HepG2 (cell line): ENCODE results near the gene KCTD5. TPM values are rescaled to one million over a fixed set of nuclear protein-coding genes. Genes with fewer than 3 reads are reported as not detected.

Experiments
- ATAC-seq: fragments of 200-7000 bp; cut with Tn5 transposase; 3 replicates; pipeline ENCODE4 v1.9.1; 2020; ENCODE audit warnings: mild to moderate bottlenecking, moderate library complexity
- BruUV-seq: library from RNA; stranded (reverse); fragments of 400-500 nt; replicated peaks from 2 replicates; lab custom pipeline; 2021; lab: Mats Ljungman, UMichigan
- CTCF ChIA-PET: fragments of 300-600 bp; formaldehyde crosslinking; extraction: SDS; loops from one replicate; lab custom pipeline; 2021; ENCODE audit warnings: low total read pairs, inconsistent platforms, low intra/inter-chr PET ratio; lab: Yijun Ruan, JAX
- POLR2A ChIA-PET: fragments of 350-600 bp; sonication (Branson Sonifier 250); formaldehyde crosslinking; loops from one replicate; lab custom pipeline; 2020; ENCODE audit warnings: antibody characterized with exemption, inconsistent platforms; lab: Yijun Ruan, JAX
- DNase-seq: peaks from one replicate; pipeline ENCODE4 v3.0.0-alpha.2; 2015; ENCODE audit warnings: low spot score
- FAIRE-seq: peaks from 3 replicates; lab custom pipeline; 2011; peaks lifted over from hg19 to GRCh38; lab: Jason Lieb, UNC
- H2AFZ ChIP-seq: one replicate; pipeline ENCODE4 v1.6.1; 2011; ENCODE audit warnings: low read length, inconsistent platforms
- H3K27ac ChIP-seq: fragments of 300-600 bp; 3 replicates; pipeline ENCODE4 v1.8.0; 2011; ENCODE audit warnings: mixed run types, mild to moderate bottlenecking, mixed read lengths, low read length, inconsistent platforms; ENCODE audit not compliant: insufficient read depth; ENCODE audit errors: extremely low read length
- H3K27me3 ChIP-seq, 2 experiments: fragments of 200-600 bp in 1 of 2; 2 replicates in 1 of 2; 3 replicates in 1 of 2; pipeline versions ENCODE4 v1.6.0 to v1.8.0; 2011; ENCODE audit warnings: low read length in 2 of 2, mild to moderate bottlenecking in 2 of 2, moderate library complexity in 2 of 2, inconsistent platforms in 1 of 2; ENCODE audit not compliant: insufficient read depth in 2 of 2, control insufficient read depth in 1 of 2
- H3K36me3 ChIP-seq, 2 experiments: fragments of 200-600 bp in 1 of 2; replicated peaks in 1 of 2; 2 replicates in 1 of 2; 3 replicates in 1 of 2; pipeline versions ENCODE4 v1.5.1 to v1.8.0; 2011; ENCODE audit warnings: low read length in 2 of 2, inconsistent platforms in 1 of 2; ENCODE audit not compliant: insufficient read depth in 2 of 2, control insufficient read depth in 1 of 2
- H3K4me1 ChIP-seq: 2 replicates; pipeline ENCODE4 v1.5.1; 2012; ENCODE audit warnings: low read length, inconsistent platforms; ENCODE audit not compliant: insufficient read depth
- H3K4me2 ChIP-seq: 2 replicates; pipeline ENCODE4 v1.6.0; 2011; ENCODE audit warnings: low read depth, low read length, inconsistent platforms
- H3K4me3 ChIP-seq, 3 experiments: fragments of 200-600 bp in 1 of 3; sonication (generic), shearing (Covaris generic) in 1 of 3; replicated peaks in 1 of 3; 2 replicates each; pipeline ENCODE4 v1.5.1; 2011 to 2016; ENCODE audit warnings: low read length in 3 of 3, inconsistent platforms in 2 of 3, low read depth in 2 of 3, mild to moderate bottlenecking in 2 of 3, control low read depth in 1 of 3, mixed read lengths in 1 of 3; ENCODE audit not compliant: insufficient read depth in 1 of 3
- H3K79me2 ChIP-seq: one replicate; pipeline ENCODE4 v1.6.1; 2011; ENCODE audit warnings: low read length, inconsistent platforms; ENCODE audit not compliant: insufficient read depth
- H3K9ac ChIP-seq: 2 replicates; pipeline ENCODE4 v1.6.0; 2011; ENCODE audit warnings: mild to moderate bottlenecking, low read depth, low read length, inconsistent platforms; ENCODE audit not compliant: insufficient read depth
- H3K9me3 ChIP-seq: 2 replicates; pipeline ENCODE4 v1.5.1; 2012; ENCODE audit warnings: mild to moderate bottlenecking, low read length
- H4K20me1 ChIP-seq: 2 replicates; pipeline ENCODE4 v1.6.0; 2011; ENCODE audit warnings: inconsistent platforms, mild to moderate bottlenecking, low read length, moderate library complexity; ENCODE audit not compliant: insufficient read depth
- AFF4 ChIP-seq: sonication (generic); formaldehyde crosslinking; IDR thresholded peaks from 2 replicates; pipeline ENCODE4 v1.4.0; 2020; ENCODE audit warnings: missing genetic modification reagents
- FOXC1 ChIP-seq: sonication (generic); formaldehyde crosslinking; IDR thresholded peaks from 2 replicates; pipeline ENCODE4 v1.8.0; 2022; ENCODE audit warnings: mild to moderate bottlenecking, missing genetic modification reagents, borderline replicate concordance
- HOXA9 ChIP-seq: sonication (generic); formaldehyde crosslinking; IDR thresholded peaks from 2 replicates; pipeline ENCODE4 v1.8.1; 2022; ENCODE audit warnings: missing genetic modification reagents, mild to moderate bottlenecking, moderate library complexity, borderline replicate concordance
- KLF13 ChIP-seq: sonication (generic); formaldehyde crosslinking; IDR thresholded peaks from 2 replicates; pipeline ENCODE4 v1.4.0; 2020; ENCODE audit warnings: mild to moderate bottlenecking, missing genetic modification reagents
- SKIL ChIP-seq: sonication (generic); formaldehyde crosslinking; IDR thresholded peaks from 2 replicates; pipeline ENCODE4 v1.8.0; 2022; ENCODE audit warnings: missing genetic modification reagents, mild to moderate bottlenecking, moderate library complexity, borderline replicate concordance
- SRY ChIP-seq: sonication (generic); formaldehyde crosslinking; IDR thresholded peaks from 2 replicates; pipeline ENCODE4 v1.8.0; 2022; ENCODE audit warnings: mild to moderate bottlenecking, missing genetic modification reagents
- ZGPAT ChIP-seq: IDR thresholded peaks from 2 replicates; pipeline ENCODE4 v1.6.1; 2016; ENCODE audit warnings: mild to moderate bottlenecking
- WGBS: methylation state at CpG from one replicate; pipeline ENCODE4 v1.1.6; 2017; ENCODE audit warnings: low lambda C conversion rate; 5-methylcytosine and 5-hydroxymethylcytosine counted together
- in situ Hi-C: cut with HindIII; loops from 2 replicates; pipeline ENCODE4 v1.10.0; 2017; ENCODE audit warnings: low pct_unique_long_range_greater_than_20kb; ENCODE audit not compliant: extremely low pct_ligation_motif_present
- intact Hi-C: fragments of 100-400 bp; cut with micrococcal nuclease; formaldehyde crosslinking; loops from one replicate; pipeline ENCODE4 v1.10.0; 2022; ENCODE audit not compliant: unreplicated experiment
- polyA plus RNA-seq, 8 experiments: library from polyadenylated mRNA; depleted of rRNA in 3 of 8; stranded (reverse) in 7 of 8; unstranded in 1 of 8; fragments of >200 nt; fragmentation: Illumina TruSeq in 4 of 8; extraction: Trizol in 4 of 8; gene quantifications; 2 replicates each; pipeline versions ENCODE4 v1.2.1 to v1.2.3, GENCODE V29; 2011 to 2016; ENCODE audit warnings: low read depth in 4 of 8, missing spikeins in 1 of 8, mixed read lengths in 1 of 8; ENCODE audit not compliant: insufficient read depth in 1 of 8
- total RNA-seq, 5 experiments: library from RNA; depleted of rRNA; stranded (reverse); fragments of >200 nt; fragmentation: Illumina TruSeq; extraction: Trizol; gene quantifications; 2 replicates each; pipeline ENCODE4 v1.2.3, GENCODE V29; 2016; ENCODE audit warnings: low read depth in 1 of 5

KCTD5 gene
- total and polyA plus RNA-seq, 2 of the 13 experiments (the other 11 are each of a cell fraction or from before 2014, with no cell fraction given) = 25.4 to 29.8 TPM

GRCh38 chr16:2749476-2749875 is 67.2 kb downstream of the KCTD5 start:
- WGBS = 91% methylated on average over 5 of the region's 5 CpGs
- in situ Hi-C loops = no loop called here

More at GRCh38 chr16:2749476-2749875, 67.2 kb downstream of the KCTD5 start:
- peaks cover 14% of the 10 kb centered on the region for H4K20me1 ChIP-seq
- no peaks in the 10 kb centered on the region; a peak in 1 of 5 replicates for H3K27me3 ChIP-seq
- FAIRE-seq (no peak), DNase-seq (no peak), ATAC-seq (no peak)
- intact Hi-C loops = no loop called here
- H3K4me2 ChIP-seq = no peak overlapping the region
- H3K79me2 ChIP-seq = peaks cover 29% of the 10 kb centered on the region
- H3K9ac ChIP-seq = no peak overlapping the region
- H3K27ac ChIP-seq = no peak overlapping the region
- ChIA-PET CTCF (no interaction called here), POLR2A (no interaction called here)
- TF ChIP-seq HOXA9 (CRISPR knock-in tag) (no peak), FOXC1 (CRISPR knock-in tag) (no peak), AFF4 (CRISPR knock-in tag) (no peak), SKIL (CRISPR knock-in tag) (no peak), ZGPAT (CRISPR knock-in tag) (no peak), KLF13 (no peak), SRY (CRISPR knock-in tag) (no peak)
- no peak overlapping the region for H3K4me3 ChIP-seq
- H3K4me1 ChIP-seq = peaks cover 16% of the 10 kb centered on the region
- no peaks in the 10 kb centered on the region for H3K9me3 ChIP-seq
- H3K36me3 ChIP-seq = peaks cover 2 to 4% of the 10 kb centered on the region in 2 experiments; a peak in 2 of 5 replicates
- no TSS peak for BruUV-seq
- H2AFZ ChIP-seq = no peak overlapping the region
